Stimulated activated CD8-positive, alpha-beta memory T cell treated with anti-CD3 and anti-CD28 coated beads, Interleukin-15, amount 100 ng/mL, for 1 hour (primary cell): ENCODE data around the gene ANXA11.
"Not testable (repeated sequence)": the region's sequence is repeated elsewhere in the genome, so short reads cannot be mapped to it uniquely, and the experiment has no call there.

Source experiments
- DNase-seq: peaks from one replicate; pipeline ENCODE4 v3.0.0-alpha.2; 2020; ENCODE audit warnings: low read depth

The ANXA11 gene

GRCh38 chr10:80207768-80208370 lies 2.5 kb upstream of the ANXA11 start:
- no peak for DNase-seq

GRCh38 chr10:80206277-80206655 lies 929 bp upstream of the ANXA11 start:
- DNase-seq: no peak

- no peak for DNase-seq
Observed at GRCh38 chr10:80204677-80205476, 460 bp downstream of the ANXA11 start.

GRCh38 chr10:80203835-80204676 lies 1.3 kb downstream of the ANXA11 start:
- DNase-seq: no peak

GRCh38 chr10:80202934-80203834 lies 2.2 kb downstream of the ANXA11 start:
- no peak for DNase-seq

GRCh38 chr10:80202530-80202929 lies 2.8 kb downstream of the ANXA11 start:
- not testable (repeated sequence) for DNase-seq

- no peak for DNase-seq
Observed at GRCh38 chr10:80201608-80202141, 3.7 kb downstream of the ANXA11 start.

GRCh38 chr10:80200687-80201086 lies 4.7 kb downstream of the ANXA11 start:
- DNase-seq: no peak

- no peak for DNase-seq
Observed at GRCh38 chr10:80200259-80200658, 5.1 kb downstream of the ANXA11 start.

GRCh38 chr10:80199828-80200227 lies 5.5 kb downstream of the ANXA11 start:
- no peak for DNase-seq

GRCh38 chr10:80197972-80198916 lies 7.1 kb downstream of the ANXA11 start:
- no peak for DNase-seq

GRCh38 chr10:80196950-80197315 lies 8.4 kb downstream of the ANXA11 start:
- DNase-seq: no peak

GRCh38 chr10:80196270-80196949 lies 8.9 kb downstream of the ANXA11 start:
- DNase-seq: peak; percentile 40

GRCh38 chr10:80195046-80195574 lies 10.2 kb downstream of the ANXA11 start:
- DNase-seq: no peak

- DNase-seq: no peak
Observed at GRCh38 chr10:80194373-80195045, 10.8 kb downstream of the ANXA11 start.

GRCh38 chr10:80192553-80192952 lies 12.8 kb downstream of the ANXA11 start:
- no peak for DNase-seq

GRCh38 chr10:80191589-80192270 lies 13.6 kb downstream of the ANXA11 start:
- no peak for DNase-seq

- DNase-seq: no peak
Observed at GRCh38 chr10:80188713-80189112, 16.6 kb downstream of the ANXA11 start.
